WTC11 (cell line): ENCODE results near the gene TMEM117. TPM values are rescaled to one million over a fixed set of nuclear protein-coding genes. Genes with fewer than 3 reads are reported as not detected.

Experiments
- ATAC-seq: fragments of 200-7000 bp; cut with Tn5 transposase; 2 replicates; pipeline ENCODE4 v1.10.0; 2021; ENCODE audit warnings: mild to moderate bottlenecking, moderate library complexity
- CTCF ChIA-PET: fragments of 300-600 bp; sonication (Branson Sonifier 250); formaldehyde crosslinking; loops from one replicate; lab custom pipeline; 2021; ENCODE audit warnings: antibody characterized with exemption; lab: Charles Lee
- POLR2A ChIA-PET: fragments of 350-600 bp; sonication (Branson Sonifier 250); formaldehyde crosslinking; loops from one replicate; lab custom pipeline; 2021; ENCODE audit warnings: antibody characterized with exemption; lab: Charles Lee
- DNase-seq: peaks from one replicate; pipeline ENCODE4 v3.0.0; 2021; ENCODE audit warnings: low spot score
- H3K27ac Mint-ChIP-seq: 2 replicates; pipeline ENCODE4 v1.8.0; 2021; ENCODE audit warnings: mixed read lengths
- H3K27me3 Mint-ChIP-seq: 2 replicates; pipeline ENCODE4 v1.8.0; 2021; ENCODE audit warnings: low read depth, mild to moderate bottlenecking, moderate library complexity, mixed read lengths
- H3K36me3 Mint-ChIP-seq: 2 replicates; pipeline ENCODE4 v1.8.0; 2021; ENCODE audit warnings: mixed read lengths
- H3K4me1 Mint-ChIP-seq: 2 replicates; pipeline ENCODE4 v1.8.0; 2022; ENCODE audit warnings: mixed read lengths
- H3K4me3 Mint-ChIP-seq: 2 replicates; pipeline ENCODE4 v1.8.0; 2021; ENCODE audit warnings: mild to moderate bottlenecking, moderate library complexity, mixed read lengths
- H3K9me3 Mint-ChIP-seq: 2 replicates; pipeline ENCODE4 v1.8.0; 2021; ENCODE audit warnings: mixed read lengths
- ELF4 ChIP-seq: sonication (generic); formaldehyde crosslinking; IDR thresholded peaks from 2 replicates; pipeline ENCODE4 v1.8.1; 2022; ENCODE audit warnings: low read depth, mild to moderate bottlenecking, moderate library complexity, missing genetic modification reagents
- GABPB1 ChIP-seq: sonication (generic); formaldehyde crosslinking; IDR thresholded peaks from 2 replicates; pipeline ENCODE4 v1.8.1; 2023; ENCODE audit warnings: mild to moderate bottlenecking, missing genetic modification reagents
- GTF2I ChIP-seq: fragments of 250-450 bp; sonication (Bioruptor Pico); conservative IDR thresholded peaks from 2 replicates; pipeline ENCODE4 v1.4.0; 2021; ENCODE audit warnings: mild to moderate bottlenecking
- IRF2 ChIP-seq: sonication (generic); formaldehyde crosslinking; IDR thresholded peaks from 2 replicates; pipeline ENCODE4 v1.8.0; 2022; ENCODE audit warnings: low read depth, missing genetic modification reagents, borderline replicate concordance
- MYBL2 ChIP-seq: sonication (generic); formaldehyde crosslinking; IDR thresholded peaks from 2 replicates; pipeline ENCODE4 v1.8.1; 2023; ENCODE audit warnings: mild to moderate bottlenecking, moderate library complexity, missing genetic modification reagents
- NFYB ChIP-seq: sonication (generic); formaldehyde crosslinking; conservative IDR thresholded peaks from 2 replicates; pipeline ENCODE4 v1.8.0; 2022; ENCODE audit warnings: low read depth, missing genetic modification reagents
- NR1H2 ChIP-seq: sonication (generic); formaldehyde crosslinking; IDR thresholded peaks from 2 replicates; pipeline ENCODE4 v1.9.0; 2021; ENCODE audit warnings: mild to moderate bottlenecking, moderate library complexity, missing genetic modification reagents
- SMAD4 ChIP-seq: sonication (generic); formaldehyde crosslinking; IDR thresholded peaks from 2 replicates; pipeline ENCODE4 v1.8.0; 2022; ENCODE audit warnings: mild to moderate bottlenecking, missing genetic modification reagents
- SP1 ChIP-seq: sonication (generic); formaldehyde crosslinking; conservative IDR thresholded peaks from 2 replicates; pipeline ENCODE4 v1.8.1; 2022; ENCODE audit warnings: missing genetic modification reagents
- TCF7 ChIP-seq: sonication (generic); formaldehyde crosslinking; IDR thresholded peaks from 2 replicates; pipeline ENCODE4 v1.8.0; 2022; ENCODE audit warnings: mild to moderate bottlenecking, low read depth, missing genetic modification reagents, moderate library complexity
- TEAD4 ChIP-seq: sonication (generic); formaldehyde crosslinking; IDR thresholded peaks from 2 replicates; pipeline ENCODE4 v1.8.0; 2022; ENCODE audit warnings: mild to moderate bottlenecking, missing genetic modification reagents
- ZBTB21 ChIP-seq: sonication (generic); formaldehyde crosslinking; IDR thresholded peaks from 2 replicates; pipeline ENCODE4 v1.8.1; 2023; ENCODE audit warnings: mild to moderate bottlenecking, missing genetic modification reagents, borderline replicate concordance
- ZNF138 ChIP-seq: sonication (generic); formaldehyde crosslinking; conservative IDR thresholded peaks from 2 replicates; pipeline ENCODE4 v1.8.1; 2022; ENCODE audit warnings: mild to moderate bottlenecking, moderate library complexity, missing genetic modification reagents
- ZNF219 ChIP-seq: sonication (generic); formaldehyde crosslinking; IDR thresholded peaks from 2 replicates; pipeline ENCODE4 v1.8.0; 2023; ENCODE audit warnings: missing genetic modification reagents, mild to moderate bottlenecking, borderline replicate concordance
- ZNF232 ChIP-seq: sonication (generic); formaldehyde crosslinking; IDR thresholded peaks from 2 replicates; pipeline ENCODE4 v1.8.0; 2022; ENCODE audit warnings: mild to moderate bottlenecking, missing genetic modification reagents
- ZNF396 ChIP-seq: fragments of 250-450 bp; sonication (Bioruptor Pico); IDR thresholded peaks from 2 replicates; pipeline ENCODE4 v1.8.0; 2021; ENCODE audit warnings: mild to moderate bottlenecking, moderate library complexity, borderline replicate concordance
- ZNF423 ChIP-seq: fragments of 250-450 bp; sonication (Bioruptor Pico); IDR thresholded peaks from 2 replicates; pipeline ENCODE4 v2.1.2; 2022; ENCODE audit warnings: mild to moderate bottlenecking, moderate library complexity
- ZNF671 ChIP-seq: fragments of 250-450 bp; sonication (Bioruptor Pico); IDR thresholded peaks from 2 replicates; pipeline ENCODE4 v1.8.0; 2021; ENCODE audit warnings: mild to moderate bottlenecking
- total RNA-seq: library from RNA; stranded (reverse); gene quantifications from 3 replicates; pipeline ENCODE4 v1.2.3, GENCODE V29; 2021
- TF ChIP-seq, protein P1 (sequence below): fragments of 250-450 bp; sonication (Bioruptor Pico); IDR thresholded peaks from 2 replicates; pipeline ENCODE4 v1.9.0; 2021; ENCODE audit warnings: mild to moderate bottlenecking, borderline replicate concordance
- TF ChIP-seq, protein P2 (sequence below): fragments of 250-450 bp; sonication (Bioruptor Pico); IDR thresholded peaks from 2 replicates; pipeline ENCODE4 v1.9.0; 2021; ENCODE audit warnings: mild to moderate bottlenecking
- TF ChIP-seq, protein P3 (sequence below): sonication (generic); formaldehyde crosslinking; IDR thresholded peaks from 2 replicates; pipeline ENCODE4 v1.8.1; 2023; ENCODE audit warnings: mild to moderate bottlenecking, missing genetic modification reagents, moderate library complexity
- TF ChIP-seq, protein P4 (sequence below): sonication (generic); formaldehyde crosslinking; IDR thresholded peaks from 2 replicates; pipeline ENCODE4 v1.8.0; 2022; ENCODE audit warnings: mild to moderate bottlenecking, missing genetic modification reagents
- TF ChIP-seq, protein P5 (sequence below): sonication (generic); formaldehyde crosslinking; IDR thresholded peaks from 2 replicates; pipeline ENCODE4 v1.8.1; 2022; ENCODE audit warnings: mild to moderate bottlenecking, missing genetic modification reagents, moderate library complexity, borderline replicate concordance
- TF ChIP-seq, protein P6 (sequence below): sonication (generic); formaldehyde crosslinking; IDR thresholded peaks from 2 replicates; pipeline ENCODE4 v1.8.1; 2023; ENCODE audit warnings: mild to moderate bottlenecking, missing genetic modification reagents
- TF ChIP-seq, protein P7 (sequence below): fragments of 250-450 bp; sonication (Bioruptor Pico); conservative IDR thresholded peaks from 2 replicates; pipeline ENCODE4 v1.9.0; 2021; ENCODE audit warnings: mild to moderate bottlenecking

TMEM117 gene
- total RNA-seq, 1 experiment from 2014 or later: 1.5 TPM

DNA sequence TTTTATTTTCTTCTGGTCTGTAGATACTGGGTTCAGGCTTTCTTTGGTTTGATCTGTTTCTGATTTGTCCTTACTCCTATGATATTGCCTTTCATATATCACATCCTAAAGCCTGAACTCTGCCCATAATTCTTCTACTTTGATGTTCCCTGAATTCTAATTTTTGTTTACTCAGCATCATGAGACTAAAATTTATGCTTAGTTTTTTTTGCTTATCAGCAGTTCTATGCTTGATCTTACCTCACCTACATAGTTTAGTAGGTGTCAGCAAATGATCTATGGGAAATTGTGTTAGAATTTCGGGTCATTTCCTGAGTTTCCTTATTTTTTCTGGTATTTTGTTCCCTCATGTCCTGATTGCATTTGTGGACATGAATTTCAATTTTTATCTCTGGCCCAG lies 94.2 kb downstream of the TMEM117 start (continued):
- TF ChIP-seq, protein P1, sequence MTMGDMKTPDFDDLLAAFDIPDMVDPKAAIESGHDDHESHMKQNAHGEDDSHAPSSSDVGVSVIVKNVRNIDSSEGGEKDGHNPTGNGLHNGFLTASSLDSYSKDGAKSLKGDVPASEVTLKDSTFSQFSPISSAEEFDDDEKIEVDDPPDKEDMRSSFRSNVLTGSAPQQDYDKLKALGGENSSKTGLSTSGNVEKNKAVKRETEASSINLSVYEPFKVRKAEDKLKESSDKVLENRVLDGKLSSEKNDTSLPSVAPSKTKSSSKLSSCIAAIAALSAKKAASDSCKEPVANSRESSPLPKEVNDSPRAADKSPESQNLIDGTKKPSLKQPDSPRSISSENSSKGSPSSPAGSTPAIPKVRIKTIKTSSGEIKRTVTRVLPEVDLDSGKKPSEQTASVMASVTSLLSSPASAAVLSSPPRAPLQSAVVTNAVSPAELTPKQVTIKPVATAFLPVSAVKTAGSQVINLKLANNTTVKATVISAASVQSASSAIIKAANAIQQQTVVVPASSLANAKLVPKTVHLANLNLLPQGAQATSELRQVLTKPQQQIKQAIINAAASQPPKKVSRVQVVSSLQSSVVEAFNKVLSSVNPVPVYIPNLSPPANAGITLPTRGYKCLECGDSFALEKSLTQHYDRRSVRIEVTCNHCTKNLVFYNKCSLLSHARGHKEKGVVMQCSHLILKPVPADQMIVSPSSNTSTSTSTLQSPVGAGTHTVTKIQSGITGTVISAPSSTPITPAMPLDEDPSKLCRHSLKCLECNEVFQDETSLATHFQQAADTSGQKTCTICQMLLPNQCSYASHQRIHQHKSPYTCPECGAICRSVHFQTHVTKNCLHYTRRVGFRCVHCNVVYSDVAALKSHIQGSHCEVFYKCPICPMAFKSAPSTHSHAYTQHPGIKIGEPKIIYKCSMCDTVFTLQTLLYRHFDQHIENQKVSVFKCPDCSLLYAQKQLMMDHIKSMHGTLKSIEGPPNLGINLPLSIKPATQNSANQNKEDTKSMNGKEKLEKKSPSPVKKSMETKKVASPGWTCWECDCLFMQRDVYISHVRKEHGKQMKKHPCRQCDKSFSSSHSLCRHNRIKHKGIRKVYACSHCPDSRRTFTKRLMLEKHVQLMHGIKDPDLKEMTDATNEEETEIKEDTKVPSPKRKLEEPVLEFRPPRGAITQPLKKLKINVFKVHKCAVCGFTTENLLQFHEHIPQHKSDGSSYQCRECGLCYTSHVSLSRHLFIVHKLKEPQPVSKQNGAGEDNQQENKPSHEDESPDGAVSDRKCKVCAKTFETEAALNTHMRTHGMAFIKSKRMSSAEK: no peak
- TF ChIP-seq MYBL2 (CRISPR knock-in tag) (no peak), IRF2 (no peak), TEAD4 (CRISPR knock-in tag) (no peak), ZBTB21 (no peak), ZNF423 (CRISPR knock-in tag) (no peak), ZNF219 (CRISPR knock-in tag) (no peak), GTF2I (no peak)
- TF ChIP-seq, protein P2, sequence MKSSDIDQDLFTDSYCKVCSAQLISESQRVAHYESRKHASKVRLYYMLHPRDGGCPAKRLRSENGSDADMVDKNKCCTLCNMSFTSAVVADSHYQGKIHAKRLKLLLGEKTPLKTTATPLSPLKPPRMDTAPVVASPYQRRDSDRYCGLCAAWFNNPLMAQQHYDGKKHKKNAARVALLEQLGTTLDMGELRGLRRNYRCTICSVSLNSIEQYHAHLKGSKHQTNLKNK (CRISPR knock-in tag): no peak
- TF ChIP-seq, protein P3, sequence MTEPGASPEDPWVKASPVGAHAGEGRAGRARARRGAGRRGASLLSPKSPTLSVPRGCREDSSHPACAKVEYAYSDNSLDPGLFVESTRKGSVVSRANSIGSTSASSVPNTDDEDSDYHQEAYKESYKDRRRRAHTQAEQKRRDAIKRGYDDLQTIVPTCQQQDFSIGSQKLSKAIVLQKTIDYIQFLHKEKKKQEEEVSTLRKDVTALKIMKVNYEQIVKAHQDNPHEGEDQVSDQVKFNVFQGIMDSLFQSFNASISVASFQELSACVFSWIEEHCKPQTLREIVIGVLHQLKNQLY (CRISPR knock-in tag): no peak
- TF ChIP-seq, protein P4, sequence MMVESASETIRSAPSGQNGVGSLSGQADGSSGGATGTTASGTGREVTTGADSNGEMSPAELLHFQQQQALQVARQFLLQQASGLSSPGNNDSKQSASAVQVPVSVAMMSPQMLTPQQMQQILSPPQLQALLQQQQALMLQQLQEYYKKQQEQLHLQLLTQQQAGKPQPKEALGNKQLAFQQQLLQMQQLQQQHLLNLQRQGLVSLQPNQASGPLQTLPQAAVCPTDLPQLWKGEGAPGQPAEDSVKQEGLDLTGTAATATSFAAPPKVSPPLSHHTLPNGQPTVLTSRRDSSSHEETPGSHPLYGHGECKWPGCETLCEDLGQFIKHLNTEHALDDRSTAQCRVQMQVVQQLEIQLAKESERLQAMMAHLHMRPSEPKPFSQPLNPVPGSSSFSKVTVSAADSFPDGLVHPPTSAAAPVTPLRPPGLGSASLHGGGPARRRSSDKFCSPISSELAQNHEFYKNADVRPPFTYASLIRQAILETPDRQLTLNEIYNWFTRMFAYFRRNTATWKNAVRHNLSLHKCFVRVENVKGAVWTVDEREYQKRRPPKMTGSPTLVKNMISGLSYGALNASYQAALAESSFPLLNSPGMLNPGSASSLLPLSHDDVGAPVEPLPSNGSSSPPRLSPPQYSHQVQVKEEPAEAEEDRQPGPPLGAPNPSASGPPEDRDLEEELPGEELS (CRISPR knock-in tag): no peak

DNA sequence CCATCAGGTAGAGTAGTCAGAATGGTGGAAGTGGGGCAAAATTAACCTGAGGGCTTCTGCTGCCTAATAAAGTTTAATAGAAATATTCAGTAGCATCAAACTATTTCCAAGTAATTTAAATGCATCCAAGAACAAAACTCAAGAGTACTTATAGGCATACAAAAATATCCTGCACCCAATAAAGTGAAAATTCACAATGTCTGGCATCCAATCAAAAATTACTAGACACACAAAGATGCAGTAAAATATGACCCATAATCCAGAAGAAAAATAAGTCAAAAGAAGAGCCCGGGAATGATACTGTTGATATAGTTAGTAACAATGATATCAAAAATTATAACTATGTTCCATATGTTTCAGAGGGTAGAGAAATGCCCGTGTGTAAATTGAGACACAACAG lies 95.3 kb downstream of the TMEM117 start:
- CTCF ChIA-PET: no interaction called here
- H3K9me3 Mint-ChIP-seq: peaks cover 22% of the 10 kb centered on the region
- no peak overlapping the region for H3K27ac Mint-ChIP-seq
- peaks cover 16% of the 10 kb centered on the region for H3K36me3 Mint-ChIP-seq
- ATAC-seq: no peak
- DNase-seq: no peak
- no peaks in the 10 kb centered on the region for H3K4me1 Mint-ChIP-seq
- H3K4me3 Mint-ChIP-seq: no peak overlapping the region
- POLR2A ChIA-PET: no interaction called here
- no peaks in the 10 kb centered on the region; the same call in 1 of the 2 replicates for H3K27me3 Mint-ChIP-seq
- TF ChIP-seq ELF4 (CRISPR knock-in tag): no peak
- no peak for TF ChIP-seq GTF2I
- TF ChIP-seq, protein P5, sequence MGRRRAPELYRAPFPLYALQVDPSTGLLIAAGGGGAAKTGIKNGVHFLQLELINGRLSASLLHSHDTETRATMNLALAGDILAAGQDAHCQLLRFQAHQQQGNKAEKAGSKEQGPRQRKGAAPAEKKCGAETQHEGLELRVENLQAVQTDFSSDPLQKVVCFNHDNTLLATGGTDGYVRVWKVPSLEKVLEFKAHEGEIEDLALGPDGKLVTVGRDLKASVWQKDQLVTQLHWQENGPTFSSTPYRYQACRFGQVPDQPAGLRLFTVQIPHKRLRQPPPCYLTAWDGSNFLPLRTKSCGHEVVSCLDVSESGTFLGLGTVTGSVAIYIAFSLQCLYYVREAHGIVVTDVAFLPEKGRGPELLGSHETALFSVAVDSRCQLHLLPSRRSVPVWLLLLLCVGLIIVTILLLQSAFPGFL: no peak
- TF ChIP-seq ZNF232 (CRISPR knock-in tag): no peak
- TF ChIP-seq SMAD4: no peak
- TF ChIP-seq SP1 (CRISPR knock-in tag): no peak
- no peak for TF ChIP-seq GABPB1 (CRISPR knock-in tag)
- TF ChIP-seq MYBL2 (CRISPR knock-in tag): no peak
- TF ChIP-seq ZNF671 (CRISPR knock-in tag): no peak
- no peak for TF ChIP-seq ZNF138 (CRISPR knock-in tag)
- no peak for TF ChIP-seq TCF7
- no peak for TF ChIP-seq NR1H2 (CRISPR knock-in tag)
- TF ChIP-seq, protein P6, sequence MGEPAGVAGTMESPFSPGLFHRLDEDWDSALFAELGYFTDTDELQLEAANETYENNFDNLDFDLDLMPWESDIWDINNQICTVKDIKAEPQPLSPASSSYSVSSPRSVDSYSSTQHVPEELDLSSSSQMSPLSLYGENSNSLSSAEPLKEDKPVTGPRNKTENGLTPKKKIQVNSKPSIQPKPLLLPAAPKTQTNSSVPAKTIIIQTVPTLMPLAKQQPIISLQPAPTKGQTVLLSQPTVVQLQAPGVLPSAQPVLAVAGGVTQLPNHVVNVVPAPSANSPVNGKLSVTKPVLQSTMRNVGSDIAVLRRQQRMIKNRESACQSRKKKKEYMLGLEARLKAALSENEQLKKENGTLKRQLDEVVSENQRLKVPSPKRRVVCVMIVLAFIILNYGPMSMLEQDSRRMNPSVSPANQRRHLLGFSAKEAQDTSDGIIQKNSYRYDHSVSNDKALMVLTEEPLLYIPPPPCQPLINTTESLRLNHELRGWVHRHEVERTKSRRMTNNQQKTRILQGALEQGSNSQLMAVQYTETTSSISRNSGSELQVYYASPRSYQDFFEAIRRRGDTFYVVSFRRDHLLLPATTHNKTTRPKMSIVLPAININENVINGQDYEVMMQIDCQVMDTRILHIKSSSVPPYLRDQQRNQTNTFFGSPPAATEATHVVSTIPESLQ (CRISPR knock-in tag): no peak
- no peak for TF ChIP-seq NFYB (CRISPR knock-in tag)
- no peak for TF ChIP-seq ZNF396 (CRISPR knock-in tag)
- TF ChIP-seq, protein P7, sequence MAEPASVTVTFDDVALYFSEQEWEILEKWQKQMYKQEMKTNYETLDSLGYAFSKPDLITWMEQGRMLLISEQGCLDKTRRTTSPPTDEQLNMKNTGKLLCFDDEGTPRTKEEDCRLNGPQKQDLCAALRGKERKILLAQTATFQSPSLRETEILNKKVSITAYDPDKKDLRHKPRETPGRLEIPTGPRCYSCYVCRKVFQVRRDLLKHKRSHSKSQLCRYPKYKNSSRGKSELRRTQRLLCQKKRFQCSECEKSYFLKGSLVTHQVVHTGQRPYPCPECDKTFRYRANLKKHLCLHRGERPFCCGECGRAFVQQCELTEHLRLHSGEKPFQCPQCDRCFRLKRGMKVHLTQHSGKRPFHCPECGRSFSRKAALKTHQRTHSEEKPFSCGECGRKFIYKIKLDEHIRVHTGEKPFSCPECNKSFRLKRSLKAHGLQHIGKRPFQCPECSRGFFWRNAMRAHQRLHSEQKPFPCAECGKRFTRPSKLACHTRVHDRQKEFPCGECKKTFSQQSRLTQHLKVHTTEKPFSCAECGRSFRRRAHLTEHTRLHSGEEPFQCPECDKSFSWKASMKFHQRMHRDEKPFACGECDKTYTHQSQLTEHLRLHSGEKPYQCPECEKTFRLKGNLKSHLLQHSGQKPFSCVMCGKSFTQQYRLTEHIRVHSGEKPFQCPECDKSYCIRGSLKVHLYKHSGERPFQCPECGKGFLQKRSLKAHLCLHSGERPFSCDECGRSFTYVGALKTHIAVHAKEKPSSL (CRISPR knock-in tag): no peak
